OCI-LY7 (cell line): ENCODE results near the gene NHS.

ENCODE experiments used
- CTCF ChIP-seq: fragments of 200-600 bp; sonication (generic); conservative IDR thresholded peaks from 2 replicates; pipeline ENCODE4 v1.5.1; 2014; ENCODE audit warnings: mild to moderate bottlenecking, antibody characterized with exemption, low read length, moderate library complexity, mixed read lengths
- EZH2phosphoT487 ChIP-seq: fragments of 200-600 bp; sonication (generic); IDR thresholded peaks from 2 replicates; pipeline ENCODE4 v1.6.1; 2018; ENCODE audit warnings: low read depth, borderline replicate concordance, mild to moderate bottlenecking, mixed run types, antibody characterized with exemption, low read length, moderate library complexity, mixed read lengths

GRCh38 chrX:17623750-17624149 lies 248.8 kb downstream of the NHS start:
- TF ChIP-seq CTCF (no peak), EZH2phosphoT487 (no peak)
